NB4 (cell line): ENCODE results near the gene TENM4.

Experiments
- DNase-seq: peaks from one replicate; pipeline ENCODE4 v3.0.0; 2010; ENCODE audit warnings: low read depth
- H3K4me3 ChIP-seq: one replicate; pipeline ENCODE4 v1.5.1; 2011; ENCODE audit warnings: mild to moderate bottlenecking, low read depth, low read length, moderate library complexity
- CTCF ChIP-seq: IDR thresholded peaks from one replicate; pipeline ENCODE4 v1.5.1; 2012; ENCODE audit warnings: low read depth, low read length
- MAX ChIP-seq: IDR thresholded peaks from 2 replicates; pipeline ENCODE4 v1.6.1; 2011; ENCODE audit warnings: low read depth, low read length
- MYC ChIP-seq: IDR thresholded peaks from 2 replicates; pipeline ENCODE4 v1.6.1; 2011; ENCODE audit warnings: low read depth, low read length
- POLR2A ChIP-seq: IDR thresholded peaks from 2 replicates; pipeline ENCODE4 v1.6.1; 2011; ENCODE audit warnings: mild to moderate bottlenecking; ENCODE audit not compliant: insufficient read length; ENCODE audit errors: extremely low read depth

The TENM4 gene

GRCh38 chr11:79388201-79388600, 52.6 kb downstream of the TENM4 start:
- TF ChIP-seq POLR2A, result no peak
- TF ChIP-seq CTCF, result no peak
- no peak for TF ChIP-seq MYC
- TF ChIP-seq MAX, result no peak
- no peak overlapping the region for H3K4me3 ChIP-seq
- no peak for DNase-seq

GRCh38 chr11:79383874-79384273, 57.0 kb downstream of the TENM4 start:
- TF ChIP-seq CTCF (no peak), MAX (no peak), POLR2A (no peak), MYC (no peak)
- no peak overlapping the region for H3K4me3 ChIP-seq
- no peak for DNase-seq

GRCh38 chr11:79382301-79383050, 58.4 kb downstream of the TENM4 start:
- DNase-seq, result no peak
- H3K4me3 ChIP-seq, result no peak overlapping the region
- TF ChIP-seq MYC, result no peak
- no peak for TF ChIP-seq MAX
- no peak for TF ChIP-seq POLR2A
- TF ChIP-seq CTCF, result no peak

GRCh38 chr11:79381036-79381435, 59.8 kb downstream of the TENM4 start:
- TF ChIP-seq CTCF (no peak), POLR2A (no peak), MAX (no peak), MYC (no peak)
- DNase-seq, result no peak
- no peak overlapping the region for H3K4me3 ChIP-seq

- no peak for DNase-seq
- TF ChIP-seq MYC (no peak), MAX (no peak), CTCF (no peak), POLR2A (no peak)
- H3K4me3 ChIP-seq, result no peak overlapping the region
These were observed 63.4 kb downstream of the TENM4 start for GRCh38 chr11:79377406-79377805.
